DND-41 (cell line): ENCODE measurements around the gene SMPD2.
A peak's percentile ranks its signal among the peaks of the same experiment; 100 is the strongest.

ENCODE experiments used
- ATAC-seq: fragments of 200-7000 bp; cut with Tn5 transposase; 3 replicates; pipeline ENCODE4 v1.9.1; 2021; ENCODE audit warnings: low read depth; ENCODE audit not compliant: insufficient read depth
- DNase-seq: peaks from one replicate; pipeline ENCODE4 v3.0.0-alpha.2; 2020
- H2AFZ ChIP-seq: 2 replicates; pipeline ENCODE4 v1.6.0; 2012; ENCODE audit warnings: low read depth, low read length
- H3K27ac ChIP-seq: 2 replicates; pipeline ENCODE4 v1.5.1; 2012; ENCODE audit warnings: low read length, inconsistent platforms
- H3K27me3 ChIP-seq: fragments of 200-600 bp; sonication (generic); 2 replicates; pipeline ENCODE4 v1.6.0; 2012; ENCODE audit warnings: low read length, mild to moderate bottlenecking, inconsistent platforms; ENCODE audit not compliant: insufficient read depth, poor library complexity
- H3K36me3 ChIP-seq: 2 replicates; pipeline ENCODE4 v1.5.1; 2012; ENCODE audit warnings: low read length, inconsistent platforms; ENCODE audit not compliant: insufficient read depth
- H3K4me1 ChIP-seq: 2 replicates; pipeline ENCODE4 v1.5.1; 2012; ENCODE audit warnings: mild to moderate bottlenecking, low read length; ENCODE audit not compliant: insufficient read depth
- H3K4me2 ChIP-seq: 2 replicates; pipeline ENCODE4 v1.6.0; 2012; ENCODE audit warnings: mild to moderate bottlenecking, moderate library complexity, low read length, inconsistent platforms; ENCODE audit not compliant: insufficient read depth
- H3K4me3 ChIP-seq, 2 experiments: fragments of 200-600 bp in 1 of 2; shearing (Covaris generic) in 1 of 2; 2 replicates each; pipeline ENCODE4 v1.5.1; 2012 to 2016; ENCODE audit warnings: inconsistent platforms in 2 of 2, low read length in 2 of 2, mild to moderate bottlenecking in 2 of 2, low read depth in 1 of 2, moderate library complexity in 1 of 2
- H3K79me2 ChIP-seq: 2 replicates; pipeline ENCODE4 v1.6.0; 2012; ENCODE audit warnings: low read length, inconsistent platforms; ENCODE audit not compliant: insufficient read depth
- H3K9ac ChIP-seq: 2 replicates; pipeline ENCODE4 v1.6.0; 2012; ENCODE audit warnings: low read depth, mild to moderate bottlenecking, inconsistent platforms, low read length, moderate library complexity
- H3K9me3 ChIP-seq: 2 replicates; pipeline ENCODE4 v1.5.1; 2012; ENCODE audit warnings: low read length, moderate library complexity, mild to moderate bottlenecking, inconsistent platforms; ENCODE audit not compliant: insufficient read depth, severe bottlenecking
- H4K20me1 ChIP-seq: 2 replicates; pipeline ENCODE4 v1.6.0; 2012; ENCODE audit warnings: low read length; ENCODE audit not compliant: insufficient read depth
- CTCF ChIP-seq: IDR thresholded peaks from 2 replicates; pipeline ENCODE4 v1.5.1; 2012; ENCODE audit warnings: borderline replicate concordance, low read length, moderate library complexity, mild to moderate bottlenecking; ENCODE audit not compliant: poor library complexity, severe bottlenecking; ENCODE audit errors: extremely low read depth
- EZH2 ChIP-seq: IDR thresholded peaks from 3 replicates; pipeline ENCODE4 v1.6.1; 2012; ENCODE audit warnings: borderline replicate concordance, low read depth, mild to moderate bottlenecking, moderate library complexity, low read length, inconsistent platforms; ENCODE audit not compliant: severe bottlenecking

SMPD2 gene

GRCh38 chr6:109453594-109454495 is 13.3 kb downstream of the SMPD2 start:
- H3K9me3 ChIP-seq = no peaks in the 10 kb centered on the region
- peaks cover 39% of the 10 kb centered on the region for H3K4me1 ChIP-seq
- H3K4me2 ChIP-seq = peak overlapping the region; percentile 94
- 0 out of 2 replicates have a peak, but pooled peaks cover 2% of the 10 kb centered on the region for H3K79me2 ChIP-seq
- TF ChIP-seq CTCF (no peak), EZH2 (no peak)
- peaks cover 13% of the 10 kb centered on the region for H4K20me1 ChIP-seq
- peak overlapping the region; percentile 68 to 97; a peak in 3 of 4 replicates for H3K4me3 ChIP-seq
- DNase-seq = peak; percentile 34
- peaks cover 34% of the 10 kb centered on the region for H3K36me3 ChIP-seq
- peak overlapping the region; percentile 84 for H2AFZ ChIP-seq
- peak overlapping the region; percentile 90 for H3K27ac ChIP-seq
- no peaks in the 10 kb centered on the region for H3K27me3 ChIP-seq
- peak overlapping the region; percentile 92 for H3K9ac ChIP-seq
- no peak; the same call in 2 of the 3 replicates for ATAC-seq

- Histone ChIP-seq H3K27ac (peak overlapping the region; percentile 90), H3K36me3 (peaks cover 39% of the 10 kb centered on the region), H3K4me3 (peak overlapping the region; percentile 68 to 97), H3K4me2 (peak overlapping the region; percentile 94), H3K27me3 (no peaks in the 10 kb centered on the region), H3K9me3 (no peaks in the 10 kb centered on the region), H3K4me1 (peaks cover 37% of the 10 kb centered on the region), H2AFZ (peak overlapping the region; percentile 84), H3K79me2 (0 out of 2 replicates have a peak, but pooled peaks cover 2% of the 10 kb centered on the region), H3K9ac (peak overlapping the region; percentile 92), H4K20me1 (peaks cover 13% of the 10 kb centered on the region)
- TF ChIP-seq EZH2 (no peak), CTCF (peak; percentile 18)
- peak; percentile 91 for DNase-seq
- peak; percentile 79 for ATAC-seq
Measured at GRCh38 chr6:109454496-109455436, 14.2 kb downstream of the SMPD2 start.

- TF ChIP-seq EZH2 (no peak), CTCF (peak; percentile 50)
- Histone ChIP-seq H3K4me2 (peak within 1 kb of the TSS; percentile 94), H3K79me2 (0 out of 2 replicates have a peak, but pooled peaks cover 2% of the 10 kb centered on the region), H3K36me3 (peaks cover 34% of the 10 kb centered on the region), H3K4me3 (peak within 1 kb of the TSS; percentile 68 to 97), H2AFZ (peak within 1 kb of the TSS; percentile 84), H3K27me3 (no peaks in the 10 kb centered on the region), H3K9me3 (no peaks in the 10 kb centered on the region), H4K20me1 (peaks cover 13% of the 10 kb centered on the region; the same call in 1 of the 2 replicates), H3K27ac (peak within 1 kb of the TSS; percentile 90), H3K4me1 (peaks cover 29% of the 10 kb centered on the region), H3K9ac (peak within 1 kb of the TSS; percentile 92)
- peak; percentile 62 for ATAC-seq
- DNase-seq = peak; percentile 83
Measured at GRCh38 chr6:109455437-109456110, 15.1 kb downstream of the SMPD2 start, which contains the start of gene MICAL1. MICAL1 (minus strand) TSS chr6:109455772; CDS start chr6:109454196, 1,576 bp downstream.
